ENCODE data around the gene KLKB1. TPM values are rescaled to one million over a fixed set of nuclear protein-coding genes. Genes with fewer than 3 reads are reported as not detected.

The KLKB1 gene
- total RNA-seq, 3 donors from 2014 or later (not counting 1 experiment from before 2014, with no cell fraction given): 0.95 to 3.1 (median 1.6) TPM

- H3K9me3 ChIP-seq (ENCODE audit: control insufficient read depth, insufficient read depth, low read length): no peaks in the 10 kb centered on the region
- H3K27ac ChIP-seq (ENCODE audit: low read length): no peak overlapping the region
- intact Hi-C loops (cut with micrococcal nuclease): no loop called here
- Mint-ChIP-seq H3K9me3 (no peaks in the 10 kb centered on the region), H3K4me1 (no peaks in the 10 kb centered on the region), H3K27me3 (ENCODE audit: low read depth in 2 of 2) (peaks cover 6 to 12% of the 10 kb centered on the region in 2 donors), H3K27ac (no peak overlapping the region), H3K36me3 (no peaks in the 10 kb centered on the region), H3K4me3 (no peak overlapping the region)
- no peak for DNase-seq
- peaks cover 6% of the 10 kb centered on the region for H3K27me3 ChIP-seq (ENCODE audit: control insufficient read depth, insufficient read depth, low read length)
- 91% methylated on average over 8 of the region's 9 CpGs for WGBS (ENCODE audit: insufficient coverage)
- H3K4me1 ChIP-seq (ENCODE audit: control insufficient read depth, insufficient read depth, low read length): no peaks in the 10 kb centered on the region
- H3K36me3 ChIP-seq (ENCODE audit: control insufficient read depth, insufficient read depth, low read length): no peaks in the 10 kb centered on the region
- no peak for TF ChIP-seq CTCF (IDR thresholded peaks at IDR 0.05)
- no peak for ATAC-seq
- H3K4me3 ChIP-seq (ENCODE audit: low read length): no peak overlapping the region
Measured at GRCh38 chr4:186294160-186294559, 66.9 kb downstream of the KLKB1 start.

- Mint-ChIP-seq H3K27me3 (ENCODE audit: low read depth in 2 of 2) (peaks cover 9 to 21% of the 10 kb centered on the region in 2 donors), H3K4me1 (no peaks in the 10 kb centered on the region), H3K9me3 (no peaks in the 10 kb centered on the region), H3K27ac (no peak overlapping the region), H3K36me3 (no peaks in the 10 kb centered on the region), H3K4me3 (no peak overlapping the region)
- Histone ChIP-seq H3K36me3 (ENCODE audit: control insufficient read depth, insufficient read depth, low read length) (no peaks in the 10 kb centered on the region), H3K27ac (ENCODE audit: low read length) (no peak overlapping the region), H3K27me3 (ENCODE audit: control insufficient read depth, insufficient read depth, low read length) (peaks cover 6% of the 10 kb centered on the region), H3K9me3 (ENCODE audit: control insufficient read depth, insufficient read depth, low read length) (no peaks in the 10 kb centered on the region), H3K4me1 (ENCODE audit: control insufficient read depth, insufficient read depth, low read length) (no peaks in the 10 kb centered on the region), H3K4me3 (ENCODE audit: low read length) (no peak overlapping the region)
- no peak for TF ChIP-seq CTCF (IDR thresholded peaks at IDR 0.05)
- DNase-seq: no peak
- WGBS (ENCODE audit: insufficient coverage): 45% methylated on average over 2 of the region's 4 CpGs
- intact Hi-C loops (cut with micrococcal nuclease): loop anchor here (2.0 kb wide), 1 partner anchor 290 kb away; no protein-coding TSS in a partner anchor
- no peak for ATAC-seq
Measured at GRCh38 chr4:186296481-186296880, 69.2 kb downstream of the KLKB1 start.

- DNase-seq: peak in 1 of 2 donors; percentile 31
- peak; percentile 35 for TF ChIP-seq CTCF (IDR thresholded peaks at IDR 0.05)
- Mint-ChIP-seq H3K27me3 (ENCODE audit: low read depth in 2 of 2) (peaks cover 9 to 21% of the 10 kb centered on the region in 2 donors), H3K27ac (no peak overlapping the region), H3K4me1 (no peaks in the 10 kb centered on the region), H3K4me3 (no peak overlapping the region), H3K36me3 (no peaks in the 10 kb centered on the region), H3K9me3 (no peaks in the 10 kb centered on the region)
- no peaks in the 10 kb centered on the region for H3K9me3 ChIP-seq (ENCODE audit: control insufficient read depth, insufficient read depth, low read length)
- no peak overlapping the region for H3K27ac ChIP-seq (ENCODE audit: low read length)
- 67% methylated on average over 20 of the region's 21 CpGs for WGBS (ENCODE audit: insufficient coverage)
- peaks cover 6% of the 10 kb centered on the region for H3K27me3 ChIP-seq (ENCODE audit: control insufficient read depth, insufficient read depth, low read length)
- H3K4me1 ChIP-seq (ENCODE audit: control insufficient read depth, insufficient read depth, low read length): no peaks in the 10 kb centered on the region
- no peak for ATAC-seq
- H3K4me3 ChIP-seq (ENCODE audit: low read length): no peak overlapping the region
- intact Hi-C loops (cut with micrococcal nuclease): loop anchor here (2.0 kb wide), 1 partner anchor 290 kb away; no protein-coding TSS in a partner anchor
- no peaks in the 10 kb centered on the region for H3K36me3 ChIP-seq (ENCODE audit: control insufficient read depth, insufficient read depth, low read length)
Measured at GRCh38 chr4:186297013-186297645, 69.8 kb downstream of the KLKB1 start.

Measured in natural killer cell (primary cell).